NCI-H128 (cell line): ENCODE data around the gene FAM89A.
"Not testable (repeated sequence)": the region's sequence is repeated elsewhere in the genome, so short reads cannot be mapped to it uniquely, and the experiment has no call there.

ENCODE experiments used
- DNase-seq: peaks from one replicate; lab custom pipeline; 2025; ENCODE audit not compliant: unreplicated experiment; lab: John Stamatoyannopoulos, UW

The FAM89A gene

GRCh38 chr1:231057410-231057809, 17.4 kb upstream of the FAM89A start:
- no peak for DNase-seq

GRCh38 chr1:231055271-231055670, 15.2 kb upstream of the FAM89A start:
- no peak for DNase-seq

GRCh38 chr1:231053493-231054162, 13.6 kb upstream of the FAM89A start:
- no peak for DNase-seq

- no peak for DNase-seq
Measured at GRCh38 chr1:231052777-231053176, 12.7 kb upstream of the FAM89A start.

- DNase-seq = not testable (repeated sequence)
Measured at GRCh38 chr1:231050932-231051331, 10.9 kb upstream of the FAM89A start.

GRCh38 chr1:231050395-231050794, 10.3 kb upstream of the FAM89A start:
- DNase-seq = no peak

- no peak for DNase-seq
Measured at GRCh38 chr1:231049121-231049979, 9.3 kb upstream of the FAM89A start.

- not testable (repeated sequence) for DNase-seq
Measured at GRCh38 chr1:231048419-231048818, 8.4 kb upstream of the FAM89A start.

GRCh38 chr1:231047529-231047928, 7.5 kb upstream of the FAM89A start:
- DNase-seq = not testable (repeated sequence)

- DNase-seq = no peak
Measured at GRCh38 chr1:231046730-231047395, 6.8 kb upstream of the FAM89A start.

GRCh38 chr1:231045921-231046729, 6.1 kb upstream of the FAM89A start:
- DNase-seq = not testable (repeated sequence)

GRCh38 chr1:231045286-231045685, 5.2 kb upstream of the FAM89A start:
- DNase-seq = no peak

- DNase-seq = no peak
Measured at GRCh38 chr1:231044588-231044987, 4.5 kb upstream of the FAM89A start.

GRCh38 chr1:231041719-231042261, 1.7 kb upstream of the FAM89A start:
- no peak for DNase-seq

- DNase-seq = no peak
Measured at GRCh38 chr1:231040800-231041718, 1.0 kb upstream of the FAM89A start.

GRCh38 chr1:231039161-231040018, 664 bp downstream of the FAM89A start:
- DNase-seq = no peak

GRCh38 chr1:231037585-231038517, 2.2 kb downstream of the FAM89A start:
- DNase-seq = no peak

- DNase-seq = no peak
Measured at GRCh38 chr1:231036416-231036815, 3.6 kb downstream of the FAM89A start.
